ENCODE data around the gene OSBPL1A. TPM values are rescaled to one million over a fixed set of nuclear protein-coding genes. Genes with fewer than 3 reads are reported as not detected.

The OSBPL1A gene
- total and polyA plus RNA-seq, 10 of the 15 experiments (the other 5 are each of a cell fraction or from before 2014, with no cell fraction given), result 0.02 to 0.83 (median 0.11) TPM; not detected in 6

DNA sequence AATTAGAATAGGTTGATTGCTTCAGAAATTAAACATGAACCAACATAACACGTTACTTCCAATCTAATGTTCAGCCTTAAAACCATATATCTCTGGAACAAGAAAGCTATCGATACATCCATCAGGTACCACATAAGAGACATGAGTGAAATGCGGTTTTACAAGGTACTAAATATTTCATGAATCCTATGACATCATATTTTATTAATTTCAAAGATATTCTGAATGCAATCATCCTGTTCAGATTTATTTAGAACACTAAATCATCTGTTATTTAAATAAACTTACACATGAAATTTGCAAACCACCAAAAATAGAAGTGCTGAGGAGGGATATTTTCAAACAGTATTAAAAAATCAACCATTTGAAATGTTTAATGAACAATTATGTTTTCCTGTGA, 119.0 kb downstream of the OSBPL1A start (continued):
- TF ChIP-seq, protein P1, sequence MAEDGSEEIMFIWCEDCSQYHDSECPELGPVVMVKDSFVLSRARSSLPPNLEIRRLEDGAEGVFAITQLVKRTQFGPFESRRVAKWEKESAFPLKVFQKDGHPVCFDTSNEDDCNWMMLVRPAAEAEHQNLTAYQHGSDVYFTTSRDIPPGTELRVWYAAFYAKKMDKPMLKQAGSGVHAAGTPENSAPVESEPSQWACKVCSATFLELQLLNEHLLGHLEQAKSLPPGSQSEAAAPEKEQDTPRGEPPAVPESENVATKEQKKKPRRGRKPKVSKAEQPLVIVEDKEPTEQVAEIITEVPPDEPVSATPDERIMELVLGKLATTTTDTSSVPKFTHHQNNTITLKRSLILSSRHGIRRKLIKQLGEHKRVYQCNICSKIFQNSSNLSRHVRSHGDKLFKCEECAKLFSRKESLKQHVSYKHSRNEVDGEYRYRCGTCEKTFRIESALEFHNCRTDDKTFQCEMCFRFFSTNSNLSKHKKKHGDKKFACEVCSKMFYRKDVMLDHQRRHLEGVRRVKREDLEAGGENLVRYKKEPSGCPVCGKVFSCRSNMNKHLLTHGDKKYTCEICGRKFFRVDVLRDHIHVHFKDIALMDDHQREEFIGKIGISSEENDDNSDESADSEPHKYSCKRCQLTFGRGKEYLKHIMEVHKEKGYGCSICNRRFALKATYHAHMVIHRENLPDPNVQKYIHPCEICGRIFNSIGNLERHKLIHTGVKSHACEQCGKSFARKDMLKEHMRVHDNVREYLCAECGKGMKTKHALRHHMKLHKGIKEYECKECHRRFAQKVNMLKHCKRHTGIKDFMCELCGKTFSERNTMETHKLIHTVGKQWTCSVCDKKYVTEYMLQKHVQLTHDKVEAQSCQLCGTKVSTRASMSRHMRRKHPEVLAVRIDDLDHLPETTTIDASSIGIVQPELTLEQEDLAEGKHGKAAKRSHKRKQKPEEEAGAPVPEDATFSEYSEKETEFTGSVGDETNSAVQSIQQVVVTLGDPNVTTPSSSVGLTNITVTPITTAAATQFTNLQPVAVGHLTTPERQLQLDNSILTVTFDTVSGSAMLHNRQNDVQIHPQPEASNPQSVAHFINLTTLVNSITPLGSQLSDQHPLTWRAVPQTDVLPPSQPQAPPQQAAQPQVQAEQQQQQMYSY (CRISPR knock-in tag; IDR thresholded peaks at IDR 0.05), result no peak
- no peak for TF ChIP-seq BCL11A (IDR thresholded peaks at IDR 0.05; ENCODE audit: low read depth, low read length)
- TF ChIP-seq ZZZ3 (IDR thresholded peaks at IDR 0.05; ENCODE audit: control insufficient read depth, insufficient read length, low read depth), result no peak
- TF ChIP-seq GABPA (IDR thresholded peaks at IDR 0.05; ENCODE audit: low read depth), result no peak
- TF ChIP-seq, protein P2, sequence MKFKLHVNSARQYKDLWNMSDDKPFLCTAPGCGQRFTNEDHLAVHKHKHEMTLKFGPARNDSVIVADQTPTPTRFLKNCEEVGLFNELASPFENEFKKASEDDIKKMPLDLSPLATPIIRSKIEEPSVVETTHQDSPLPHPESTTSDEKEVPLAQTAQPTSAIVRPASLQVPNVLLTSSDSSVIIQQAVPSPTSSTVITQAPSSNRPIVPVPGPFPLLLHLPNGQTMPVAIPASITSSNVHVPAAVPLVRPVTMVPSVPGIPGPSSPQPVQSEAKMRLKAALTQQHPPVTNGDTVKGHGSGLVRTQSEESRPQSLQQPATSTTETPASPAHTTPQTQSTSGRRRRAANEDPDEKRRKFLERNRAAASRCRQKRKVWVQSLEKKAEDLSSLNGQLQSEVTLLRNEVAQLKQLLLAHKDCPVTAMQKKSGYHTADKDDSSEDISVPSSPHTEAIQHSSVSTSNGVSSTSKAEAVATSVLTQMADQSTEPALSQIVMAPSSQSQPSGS (IDR thresholded peaks at IDR 0.05; ENCODE audit: low read length), result no peak
- no peak for TF ChIP-seq LARP7 (IDR thresholded peaks at IDR 0.05)

DNA sequence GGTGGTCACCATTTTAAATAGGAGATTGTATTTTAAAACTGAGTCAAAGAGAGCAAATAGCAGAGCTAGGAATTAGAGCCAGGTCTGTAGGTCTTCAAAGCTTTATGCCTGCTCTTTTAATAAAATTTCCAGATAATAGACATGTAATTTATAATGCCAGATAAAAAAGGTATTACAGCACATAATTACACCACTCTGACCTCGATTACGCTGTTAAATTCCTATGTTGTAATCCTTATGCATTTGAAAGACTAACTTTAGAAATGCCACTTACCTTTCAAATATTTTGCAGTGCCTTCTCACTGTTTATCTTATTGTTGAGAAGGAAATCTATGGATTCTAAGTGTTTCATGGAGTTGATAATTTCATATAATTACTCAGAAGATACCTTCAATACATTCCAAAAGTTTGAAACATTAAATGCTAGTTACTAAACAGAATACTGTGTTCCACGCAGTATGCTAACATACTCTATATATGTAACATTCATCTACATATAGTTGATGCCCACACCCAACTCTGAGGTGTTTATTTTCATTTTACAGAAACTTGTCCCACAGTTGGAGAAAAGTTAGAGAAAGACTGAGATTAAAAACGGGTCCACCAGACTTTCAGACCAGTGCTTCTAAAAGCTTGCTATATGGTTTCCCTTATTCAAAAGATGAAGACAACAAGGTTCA, 120.0 kb downstream of the OSBPL1A start:
- Histone ChIP-seq H3K27me3 (replicated peaks in 1 of 2; ENCODE audit: control insufficient read depth in 2 of 2, insufficient read depth in 2 of 2, low read length in 1 of 2) (no peaks in the 10 kb centered on the region; a peak in 2 of 4 replicates), H3K27ac (ENCODE audit: control insufficient read depth, insufficient read depth) (no peak overlapping the region), H3K9me3 (replicated peaks; ENCODE audit: control insufficient read depth, insufficient read depth, low read length) (no peaks in the 10 kb centered on the region), H3K36me3 (ENCODE audit: control insufficient read depth in 2 of 2, insufficient read depth in 2 of 2, low read length in 1 of 2) (no peaks in the 10 kb centered on the region), H4K20me1 (ENCODE audit: control insufficient read depth, insufficient read depth) (no peaks in the 10 kb centered on the region), H3K4me3 (no peak overlapping the region), H3K4me2 (ENCODE audit: control insufficient read depth, insufficient read depth) (no peak overlapping the region), H3K4me1 (ENCODE audit: control insufficient read depth, insufficient read depth, low read length) (no peaks in the 10 kb centered on the region), H3K79me2 (ENCODE audit: control insufficient read depth, insufficient read depth, low read length) (no peaks in the 10 kb centered on the region), H3K9ac (ENCODE audit: control insufficient read depth, insufficient read depth, low read length) (no peak overlapping the region), H2AFZ (ENCODE audit: control insufficient read depth, low read depth, low read length) (no peak overlapping the region)
- DNase-seq (ENCODE audit: low read depth, low spot score) (no peak), ATAC-seq (no peak), FAIRE-seq (no peak)
- RAD21 ChIA-PET (ENCODE audit: unreplicated experiment), result no interaction called here
- intact Hi-C loops (cut with micrococcal nuclease; ENCODE audit: unreplicated experiment) (no loop called here), in situ Hi-C loops (cut with MboI) (no loop called here)
- CTCF ChIA-PET, result no interaction called here
- TF ChIP-seq CBX3 (IDR thresholded peaks at IDR 0.05; ENCODE audit: borderline replicate concordance, low read depth) (no peak), STAT3 (IDR thresholded peaks at IDR 0.05; ENCODE audit: low read depth, low read length) (no peak), RAD51 (IDR thresholded peaks at IDR 0.05) (no peak), PML (IDR thresholded peaks at IDR 0.05; ENCODE audit: low read length) (no peak), CHD2 (IDR thresholded peaks at IDR 0.05; ENCODE audit: borderline replicate concordance, low read depth, low read length) (no peak), MTA2 (IDR thresholded peaks at IDR 0.05; ENCODE audit: low read depth) (no peak), CHD1 (IDR thresholded peaks at IDR 0.05; ENCODE audit: low read depth, low read length) (no peak), MXI1 (IDR thresholded peaks at IDR 0.05; ENCODE audit: low read depth, low read length) (no peak), POU2F2 (IDR thresholded peaks at IDR 0.05; ENCODE audit: borderline replicate concordance, low read depth, low read length) (no peak), RCOR1 (conservative IDR thresholded peaks at IDR 0.05; ENCODE audit: low read depth, low read length) (no peak), WRNIP1 (IDR thresholded peaks at IDR 0.05; ENCODE audit: borderline replicate concordance, low read depth, low read length) (no peak), CBFB (IDR thresholded peaks at IDR 0.05; ENCODE audit: low read depth) (no peak)
- BruUV-seq (replicated peaks), result no TSS peak
- POLR2A ChIA-PET, result no interaction called here
- WGBS (ENCODE audit: insufficient coverage, insufficient replicate concordance, low lambda C conversion rate, missing lambda C conversion rate), result 23% methylated on average over 4 of the region's 4 CpGs
- SMC1A ChIA-PET (ENCODE audit: uncharacterized antibody, unreplicated experiment), result no interaction called here
